ENCODE results near the gene C2CD4C.
"Not testable (repeated sequence)": the region's sequence is repeated elsewhere in the genome, so short reads cannot be mapped to it uniquely, and the experiment has no call there.

The C2CD4C gene

DNA sequence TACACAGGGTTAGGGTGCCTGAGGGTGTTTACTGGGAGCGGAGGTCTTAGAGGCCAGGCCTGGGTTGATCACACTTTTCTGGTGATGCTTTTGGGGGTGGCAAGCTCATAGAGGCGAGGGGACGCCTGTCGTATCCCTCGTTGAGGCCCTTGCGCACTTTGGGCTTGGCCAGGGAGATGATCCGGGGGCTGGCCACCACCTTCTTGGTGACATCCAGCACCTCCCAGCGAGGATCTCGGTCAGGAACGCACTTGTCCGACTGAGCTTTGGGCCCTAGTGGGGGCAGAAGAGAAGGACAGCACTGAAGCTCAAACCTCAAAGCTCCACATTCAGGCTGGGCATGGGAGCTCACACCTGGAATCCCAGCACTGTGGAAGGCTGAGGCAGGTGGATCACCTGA, 46.8 kb downstream of the C2CD4C start:
- no peak for DNase-seq

DNA sequence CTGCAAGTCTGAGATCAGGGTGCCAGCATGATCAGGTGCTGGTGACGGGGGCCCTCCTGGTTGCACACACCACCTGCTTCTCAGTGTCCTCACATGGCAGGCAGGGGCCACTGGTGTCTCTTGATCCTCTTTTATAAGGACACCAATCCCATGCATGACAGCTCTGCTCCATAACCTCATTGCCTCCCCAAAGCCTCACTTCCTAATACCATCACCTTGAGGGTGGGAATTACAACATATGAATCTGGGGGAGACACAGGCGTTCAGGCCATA, 49.4 kb downstream of the C2CD4C start:
- DNase-seq, result no peak

GRCh38 chr19:355536-355935, 53.4 kb downstream of the C2CD4C start:
- DNase-seq, result not testable (repeated sequence)

All from EL (cell line).